ENCODE measurements around the gene EMSY. TPM values are rescaled to one million over a fixed set of nuclear protein-coding genes. Genes with fewer than 3 reads are reported as not detected.

Gene EMSY
- polyA plus RNA-seq, 4 donors, result 23.0 to 36.4 (median 30.5) TPM

- DNase-seq (ENCODE audit: low read depth in 4 of 4, low spot score in 2 of 4), result peak; percentile 9 to 18 (median 14)
Observed at GRCh38 chr11:76512851-76513653, 68.2 kb downstream of the EMSY start.

DNA sequence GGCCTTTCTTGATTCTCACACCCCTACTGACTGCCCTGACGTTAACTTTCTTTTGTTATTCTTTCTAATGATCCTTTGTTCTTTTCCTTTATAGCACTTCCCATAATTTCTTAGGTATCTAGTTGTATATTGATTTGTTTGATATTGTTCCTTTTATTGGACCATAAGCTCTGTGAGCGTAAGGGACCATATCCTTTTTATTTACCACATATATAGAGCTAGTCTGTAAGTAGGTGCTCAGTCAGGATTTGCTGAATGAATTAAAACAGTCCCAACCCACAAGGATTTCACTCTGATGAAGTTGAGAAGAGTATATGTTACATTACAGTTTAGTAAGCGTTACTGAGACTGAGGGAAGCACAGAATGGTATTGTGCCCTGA lies 68.8 kb downstream of the EMSY start:
- DNase-seq (ENCODE audit: low read depth in 4 of 4, low spot score in 2 of 4), result no peak

- DNase-seq (ENCODE audit: low read depth in 4 of 4, low spot score in 2 of 4), result no peak
Observed at GRCh38 chr11:76515494-76515893, 70.7 kb downstream of the EMSY start.

- DNase-seq (ENCODE audit: low read depth in 4 of 4, low spot score in 2 of 4), result no peak
Observed at GRCh38 chr11:76523147-76523546, 78.3 kb downstream of the EMSY start.

GRCh38 chr11:76523786-76524436 lies 79.1 kb downstream of the EMSY start:
- no peak for DNase-seq (ENCODE audit: low read depth in 4 of 4, low spot score in 2 of 4)

DNA sequence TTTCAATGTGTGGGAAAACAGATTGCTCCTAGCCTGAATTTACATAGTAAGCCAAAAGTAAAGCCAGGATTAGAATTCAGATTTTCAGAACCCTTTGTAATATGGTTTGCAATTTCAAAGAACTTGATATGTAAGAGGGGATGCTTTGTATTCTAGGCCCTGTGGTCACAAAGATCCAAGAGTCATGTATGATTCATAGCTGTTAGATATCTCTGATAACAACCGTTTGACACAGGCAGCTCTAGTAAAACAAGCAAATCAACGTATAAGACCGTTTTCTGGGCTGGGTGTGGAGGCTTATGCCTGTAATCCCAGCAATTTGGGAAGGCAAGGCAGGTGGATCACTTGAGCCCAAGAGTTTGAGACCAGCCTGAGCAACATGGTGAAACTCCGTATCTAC lies 79.6 kb downstream of the EMSY start:
- no peak for DNase-seq (ENCODE audit: low read depth in 4 of 4, low spot score in 2 of 4)

DNA sequence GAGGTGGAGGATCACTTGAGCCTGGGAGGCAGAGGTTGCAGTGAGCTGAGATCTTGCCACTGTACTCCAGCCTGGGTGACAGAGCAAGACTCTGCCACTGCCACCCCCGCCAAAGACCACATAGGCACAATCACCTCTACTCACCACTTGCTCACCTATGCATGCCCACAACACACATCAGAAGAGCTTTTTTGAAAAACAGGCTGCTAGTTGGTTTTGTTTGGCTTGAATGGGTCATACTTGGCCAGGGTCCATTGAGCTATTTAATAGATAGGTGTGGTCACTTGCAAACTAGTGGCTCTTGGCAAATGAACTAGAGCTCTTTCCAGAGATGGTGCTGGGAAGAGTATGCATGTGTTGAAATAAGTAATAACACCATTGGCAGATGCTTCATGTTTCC lies 80.1 kb downstream of the EMSY start:
- DNase-seq (ENCODE audit: low read depth in 4 of 4, low spot score in 2 of 4), result no peak

- DNase-seq (ENCODE audit: low read depth in 4 of 4, low spot score in 2 of 4), result no peak
Observed at GRCh38 chr11:76526878-76527277, 82.1 kb downstream of the EMSY start.

DNA sequence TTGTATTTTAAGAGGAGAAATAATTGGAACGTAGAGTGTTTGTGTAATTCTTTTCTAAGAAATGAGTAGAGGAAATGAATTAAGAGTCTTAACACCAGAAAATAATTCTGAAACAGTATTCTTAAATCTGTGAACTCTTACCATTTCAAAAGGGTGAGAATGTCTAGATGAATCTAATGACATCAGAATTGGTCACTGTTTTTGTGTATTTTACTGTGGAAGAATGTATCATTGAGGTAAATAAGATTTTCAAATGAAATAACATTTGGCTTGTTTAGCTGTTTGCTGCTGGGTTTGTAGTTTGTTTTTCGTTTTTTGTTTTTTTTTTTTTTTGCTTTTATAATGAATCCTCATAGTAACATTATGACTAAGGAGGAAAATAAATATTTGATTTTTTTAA lies 97.6 kb downstream of the EMSY start:
- DNase-seq (ENCODE audit: low read depth in 4 of 4, low spot score in 2 of 4), result no peak

DNA sequence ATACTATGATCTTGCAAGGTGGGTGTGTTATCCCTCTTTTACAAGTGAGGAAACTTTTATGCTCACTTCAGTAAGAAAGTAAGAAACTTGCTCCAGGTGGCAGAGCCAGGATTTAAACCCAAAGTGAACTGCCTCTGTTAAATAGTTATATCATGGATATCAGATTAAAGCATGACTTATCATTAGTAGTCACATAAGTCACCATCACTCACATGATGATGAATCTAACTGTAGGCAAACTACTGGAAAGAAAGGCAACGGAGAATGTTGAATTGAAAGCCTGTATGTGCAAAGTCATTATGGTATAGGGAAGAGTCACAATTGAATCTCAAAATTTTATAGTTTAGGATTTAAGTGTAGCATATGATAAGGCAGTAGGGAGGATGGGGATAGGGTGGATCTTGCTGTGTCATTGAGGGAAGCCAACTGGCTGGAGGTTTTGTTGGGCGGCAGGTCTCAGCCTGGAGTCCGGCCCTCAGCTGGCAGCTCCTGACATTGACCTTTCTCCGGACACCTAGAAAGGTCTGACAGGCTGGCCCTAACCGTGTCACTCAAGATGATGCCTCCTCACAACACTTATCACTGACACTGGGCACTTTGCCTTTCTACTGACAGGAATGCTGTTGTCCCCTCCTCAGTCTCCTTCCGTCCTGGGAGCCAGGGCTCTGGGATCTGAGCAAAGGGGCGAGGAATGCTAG lies 98.3 kb downstream of the EMSY start:
- DNase-seq (ENCODE audit: low read depth in 4 of 4, low spot score in 2 of 4), result no peak

DNA sequence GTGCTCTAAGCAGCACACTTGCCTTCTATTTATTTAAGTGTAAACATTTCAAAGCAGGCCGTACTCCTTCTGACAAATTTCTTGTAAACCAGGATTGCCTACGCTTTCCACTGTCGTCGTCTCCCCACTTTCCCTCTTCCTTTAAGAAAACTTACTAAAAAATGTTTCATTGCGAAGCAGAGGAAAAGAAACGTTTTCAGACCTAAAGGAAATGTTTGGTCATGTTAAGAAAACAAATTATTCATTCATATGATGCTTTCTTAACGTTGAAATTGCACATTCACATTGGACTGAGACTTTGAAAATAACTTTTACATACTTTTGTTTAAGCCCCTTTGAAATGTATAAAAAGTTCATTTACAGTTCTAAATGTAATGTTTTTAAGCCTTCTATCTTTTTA lies 106.0 kb downstream of the EMSY start:
- DNase-seq (ENCODE audit: low read depth in 4 of 4, low spot score in 2 of 4), result no peak

- DNase-seq (ENCODE audit: low read depth in 4 of 4, low spot score in 2 of 4), result no peak
Observed at GRCh38 chr11:76551400-76551799, 106.6 kb downstream of the EMSY start.

- DNase-seq (ENCODE audit: low read depth in 4 of 4, low spot score in 2 of 4), result no peak
Observed at GRCh38 chr11:76552987-76553386, 108.2 kb downstream of the EMSY start.

DNA sequence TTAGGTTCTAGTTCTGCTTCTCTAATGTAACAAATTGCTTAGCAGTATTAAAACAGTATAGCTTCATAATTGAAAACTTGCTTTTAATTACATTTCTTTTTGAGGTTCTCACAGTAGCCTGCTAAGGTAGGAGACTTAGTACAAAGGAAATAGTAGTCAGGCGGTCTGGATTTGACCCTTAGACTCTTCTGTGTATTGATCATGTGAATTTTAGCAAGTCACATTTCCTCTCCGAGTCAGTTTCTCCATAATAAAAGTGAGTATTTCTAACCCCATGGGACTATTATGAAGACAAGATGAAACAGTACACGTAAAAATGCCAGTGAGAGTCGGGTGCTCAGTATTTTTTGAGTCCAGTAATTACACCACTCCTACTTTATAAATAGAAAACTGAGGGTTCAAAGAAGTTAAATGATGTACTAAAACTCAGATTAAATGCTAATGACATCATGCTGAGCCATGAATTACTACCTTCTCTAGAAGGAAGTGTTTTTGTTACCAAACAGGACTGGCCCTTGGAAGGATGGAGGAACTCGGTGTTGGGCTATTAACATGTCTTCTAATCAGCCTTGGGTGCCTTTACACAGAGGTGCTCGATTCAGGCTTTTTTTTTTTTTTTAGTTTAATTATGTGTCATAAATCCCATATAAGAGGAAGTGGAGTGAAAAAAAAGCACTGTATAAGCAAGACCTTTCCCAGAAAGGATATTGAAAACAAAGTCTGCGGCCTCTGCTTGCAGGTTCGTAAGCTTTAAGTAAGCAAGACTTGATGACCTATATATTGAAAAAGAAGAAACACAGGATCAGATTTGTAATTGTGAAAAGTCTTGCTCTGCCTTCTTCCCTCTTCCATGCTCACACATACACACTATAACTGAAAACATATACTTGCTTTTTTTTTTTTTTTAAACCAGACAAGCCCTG lies 109.0 kb downstream of the EMSY start:
- DNase-seq (ENCODE audit: low read depth in 4 of 4, low spot score in 2 of 4), result no peak

DNA sequence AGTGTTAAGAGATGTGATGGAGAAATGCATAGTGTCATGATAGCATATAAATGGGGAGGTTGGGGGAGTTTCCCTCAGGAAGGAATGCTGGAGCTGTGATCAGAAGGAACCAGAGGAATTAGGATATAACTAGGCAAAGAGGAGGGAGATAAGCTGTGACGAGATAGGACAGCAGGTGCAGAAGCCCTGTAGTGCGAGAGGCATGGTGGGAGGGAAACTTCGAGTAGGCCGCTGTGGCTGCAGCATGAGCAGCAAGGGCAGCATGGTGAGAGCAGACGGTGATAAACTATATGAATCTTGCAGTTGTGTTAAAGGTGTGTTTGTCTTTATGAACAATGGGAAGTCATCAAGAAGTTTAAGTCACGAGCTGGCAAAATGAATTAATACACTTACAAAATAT lies 109.9 kb downstream of the EMSY start:
- DNase-seq (ENCODE audit: low read depth in 4 of 4, low spot score in 2 of 4), result no peak

DNA sequence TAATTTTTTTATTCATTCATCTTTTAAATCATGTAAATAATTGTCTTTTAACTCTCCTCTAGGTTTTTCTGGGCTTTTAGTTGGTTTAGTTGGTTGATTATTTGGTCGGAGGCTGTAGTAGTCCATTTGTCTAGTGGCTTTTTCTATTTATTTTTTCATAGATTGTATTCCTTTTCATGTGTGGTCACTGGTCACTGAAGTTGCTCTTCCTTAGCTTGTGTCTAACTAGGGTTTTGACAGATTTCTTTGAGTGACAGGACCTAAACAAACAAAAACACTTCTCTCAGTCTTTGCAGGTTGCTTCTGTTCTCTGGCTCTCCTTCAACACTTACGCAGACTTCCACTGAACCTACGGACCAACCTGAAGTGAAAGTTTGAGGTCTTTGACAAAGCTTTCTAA lies 112.6 kb downstream of the EMSY start:
- DNase-seq (ENCODE audit: low read depth in 4 of 4, low spot score in 2 of 4), result no peak

DNA sequence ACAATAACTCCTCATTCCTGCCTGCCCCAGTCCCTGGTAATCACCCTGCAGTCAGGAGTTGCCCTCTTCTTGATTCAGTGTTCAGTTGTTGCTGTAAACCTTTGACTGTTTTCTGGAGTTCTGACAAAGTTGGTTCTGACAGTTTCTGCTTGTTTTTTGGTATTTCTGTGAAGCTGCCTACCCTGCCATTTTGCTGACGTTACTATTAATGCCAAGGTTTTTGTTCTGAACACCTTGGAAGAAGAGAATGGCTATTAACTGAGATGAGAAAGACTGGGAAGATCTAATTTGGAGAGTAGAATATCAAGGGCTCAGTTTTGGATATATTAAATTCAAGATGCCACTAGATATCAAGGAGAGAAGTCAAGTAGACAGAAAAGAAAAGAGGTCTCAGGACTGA lies 113.7 kb downstream of the EMSY start:
- DNase-seq (ENCODE audit: low read depth in 4 of 4, low spot score in 2 of 4), result no peak

DNA sequence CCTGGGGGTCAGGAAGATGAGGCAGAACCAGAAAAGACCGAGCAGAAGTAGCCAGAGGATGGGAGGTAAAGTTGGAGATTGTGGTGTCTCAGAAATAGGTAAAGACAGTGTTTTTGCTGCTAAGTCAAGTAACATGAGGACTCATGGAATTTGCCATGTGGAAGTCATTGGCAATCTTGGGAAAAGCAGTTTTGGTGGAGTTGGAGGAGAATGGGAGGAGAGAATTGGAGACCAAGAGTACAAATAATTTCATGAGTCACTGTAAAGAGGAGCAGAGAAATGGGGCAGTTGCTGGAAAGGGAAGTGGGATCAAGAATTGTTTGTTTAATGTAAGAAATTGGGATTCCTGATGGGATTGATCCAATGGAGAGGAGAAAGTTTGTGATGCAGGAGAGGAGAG lies 114.1 kb downstream of the EMSY start:
- no peak for DNase-seq (ENCODE audit: low read depth in 4 of 4, low spot score in 2 of 4)

- DNase-seq (ENCODE audit: low read depth in 4 of 4, low spot score in 2 of 4), result no peak
Observed at GRCh38 chr11:76559346-76559745, 114.5 kb downstream of the EMSY start.

DNA sequence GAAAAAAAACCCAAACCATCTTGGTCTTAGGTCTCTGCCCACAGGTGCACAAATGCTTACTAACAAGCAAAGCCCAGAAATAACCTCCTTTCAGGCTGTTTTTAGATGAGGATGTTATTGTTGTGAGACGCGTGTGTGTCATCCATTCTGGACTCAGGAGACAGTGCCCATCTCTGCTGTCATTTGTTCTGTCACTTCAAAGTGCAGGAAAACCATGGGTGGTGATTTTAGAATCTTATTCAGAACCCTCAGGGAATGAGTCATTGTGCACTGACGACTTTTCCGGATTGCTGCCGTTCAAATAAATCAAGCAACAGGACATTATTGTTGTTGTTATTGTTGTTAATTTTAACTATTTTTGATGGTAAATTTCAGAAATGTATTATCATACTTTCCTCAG lies 115.4 kb downstream of the EMSY start:
- DNase-seq (ENCODE audit: low read depth in 4 of 4, low spot score in 2 of 4), result no peak

GRCh38 chr11:76561245-76561644 lies 116.4 kb downstream of the EMSY start:
- DNase-seq (ENCODE audit: low read depth in 4 of 4, low spot score in 2 of 4), result no peak

Data from left renal cortex interstitium (tissue), 4 donors.